LHCN-M2 (cell line): ENCODE results near the gene SUDS3. TPM values are rescaled to one million over a fixed set of nuclear protein-coding genes. Genes with fewer than 3 reads are reported as not detected.
"Not testable (repeated sequence)": the region's sequence is repeated elsewhere in the genome, so short reads cannot be mapped to it uniquely, and the experiment has no call there.

ENCODE experiments used
- DNase-seq: peaks from one replicate; pipeline ENCODE4 v3.0.0-alpha.2; 2012; ENCODE audit warnings: low read depth
- total RNA-seq: library from RNA; depleted of rRNA; stranded (reverse); fragments of >200 nt; gene quantifications from 2 replicates; pipeline ENCODE4 v1.2.3, GENCODE V29; 2014

The SUDS3 gene
- total RNA-seq, 1 experiment from 2014 or later: 30.4 TPM

GRCh38 chr12:118397708-118398440 lies 21.5 kb downstream of the SUDS3 start:
- no peak for DNase-seq

- DNase-seq: no peak
Measured at GRCh38 chr12:118398524-118398923, 22.2 kb downstream of the SUDS3 start.

GRCh38 chr12:118398940-118399339 lies 22.6 kb downstream of the SUDS3 start:
- DNase-seq: peak; percentile 12

GRCh38 chr12:118402251-118402650 lies 25.9 kb downstream of the SUDS3 start:
- DNase-seq: peak; percentile 67

- DNase-seq: peak; percentile 59
Measured at GRCh38 chr12:118404876-118405521, 28.6 kb downstream of the SUDS3 start.

GRCh38 chr12:118408241-118408640 lies 31.9 kb downstream of the SUDS3 start:
- not testable (repeated sequence) for DNase-seq

GRCh38 chr12:118409834-118410233 lies 33.5 kb downstream of the SUDS3 start:
- no peak for DNase-seq

- no peak for DNase-seq
Measured at GRCh38 chr12:118417942-118418341, 41.6 kb downstream of the SUDS3 start.

GRCh38 chr12:118418385-118419057 lies 42.2 kb downstream of the SUDS3 start:
- no peak for DNase-seq

GRCh38 chr12:118420673-118421072 lies 44.3 kb downstream of the SUDS3 start:
- no peak for DNase-seq

- no peak for DNase-seq
Measured at GRCh38 chr12:118424884-118425283, 48.5 kb downstream of the SUDS3 start.

GRCh38 chr12:118425364-118425763 lies 49.0 kb downstream of the SUDS3 start:
- DNase-seq: no peak

GRCh38 chr12:118427819-118428218 lies 51.5 kb downstream of the SUDS3 start:
- DNase-seq: no peak

- DNase-seq: no peak
Measured at GRCh38 chr12:118428643-118429042, 52.3 kb downstream of the SUDS3 start.

GRCh38 chr12:118429688-118430383 lies 53.5 kb downstream of the SUDS3 start:
- no peak for DNase-seq

GRCh38 chr12:118430516-118430915 lies 54.2 kb downstream of the SUDS3 start:
- DNase-seq: no peak

- peak; percentile 22 for DNase-seq
Measured at GRCh38 chr12:118432812-118433545, 56.6 kb downstream of the SUDS3 start.

- DNase-seq: no peak
Measured at GRCh38 chr12:118436002-118436730, 59.8 kb downstream of the SUDS3 start.

GRCh38 chr12:118436986-118437385 lies 60.6 kb downstream of the SUDS3 start:
- DNase-seq: no peak

- no peak for DNase-seq
Measured at GRCh38 chr12:118439068-118439467, 62.7 kb downstream of the SUDS3 start.

- DNase-seq: no peak
Measured at GRCh38 chr12:118446247-118446646, 69.9 kb downstream of the SUDS3 start.
